ENCODE data around the gene PTGFRN. TPM values are rescaled to one million over a fixed set of nuclear protein-coding genes. Genes with fewer than 3 reads are reported as not detected.

Gene PTGFRN
- total RNA-seq, 1 donor: 40.2 TPM

DNA sequence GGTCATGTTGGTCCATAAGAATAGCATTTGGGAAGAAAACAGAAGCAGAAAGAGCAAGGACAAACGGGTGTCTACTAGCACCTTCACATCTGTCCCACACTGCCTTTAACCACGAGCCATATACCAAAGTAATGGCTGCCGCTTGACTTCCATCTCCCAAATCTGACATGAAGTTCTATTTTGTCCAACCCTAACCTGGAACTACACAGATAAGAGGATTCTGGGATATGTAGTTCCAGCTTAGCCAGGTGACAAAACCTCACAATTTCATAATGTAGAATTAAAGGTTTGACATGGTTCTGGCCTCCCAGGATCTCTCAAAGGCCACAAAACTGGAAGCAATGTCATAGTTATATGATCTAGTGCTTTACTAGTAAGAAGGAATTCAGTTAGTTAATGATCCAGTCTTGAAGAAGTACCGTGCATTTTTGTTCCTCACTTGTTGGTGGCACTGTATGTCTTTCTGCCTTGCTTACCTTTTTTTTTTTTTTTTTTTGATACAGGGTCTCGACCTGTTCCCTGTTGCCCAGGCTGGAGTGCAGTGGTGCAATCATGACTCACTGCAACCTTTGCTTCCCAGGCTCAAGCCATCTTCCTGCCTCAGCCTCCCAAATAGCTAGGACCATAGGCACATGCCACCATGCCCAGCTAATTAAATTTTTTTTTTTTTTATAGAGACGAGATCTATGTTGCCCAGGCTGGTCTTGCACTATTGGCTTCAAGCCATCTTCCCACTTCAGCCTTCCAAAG is 17.5 kb downstream of the PTGFRN start:
- H3K9me3 ChIP-seq (ENCODE audit: low read depth, low read length): no peaks in the 10 kb centered on the region
- H3K36me3 ChIP-seq (ENCODE audit: insufficient read depth, low read length): no peaks in the 10 kb centered on the region
- no peak overlapping the region for H3K27ac ChIP-seq (ENCODE audit: low read depth, low read length)
- TF ChIP-seq, protein P1, sequence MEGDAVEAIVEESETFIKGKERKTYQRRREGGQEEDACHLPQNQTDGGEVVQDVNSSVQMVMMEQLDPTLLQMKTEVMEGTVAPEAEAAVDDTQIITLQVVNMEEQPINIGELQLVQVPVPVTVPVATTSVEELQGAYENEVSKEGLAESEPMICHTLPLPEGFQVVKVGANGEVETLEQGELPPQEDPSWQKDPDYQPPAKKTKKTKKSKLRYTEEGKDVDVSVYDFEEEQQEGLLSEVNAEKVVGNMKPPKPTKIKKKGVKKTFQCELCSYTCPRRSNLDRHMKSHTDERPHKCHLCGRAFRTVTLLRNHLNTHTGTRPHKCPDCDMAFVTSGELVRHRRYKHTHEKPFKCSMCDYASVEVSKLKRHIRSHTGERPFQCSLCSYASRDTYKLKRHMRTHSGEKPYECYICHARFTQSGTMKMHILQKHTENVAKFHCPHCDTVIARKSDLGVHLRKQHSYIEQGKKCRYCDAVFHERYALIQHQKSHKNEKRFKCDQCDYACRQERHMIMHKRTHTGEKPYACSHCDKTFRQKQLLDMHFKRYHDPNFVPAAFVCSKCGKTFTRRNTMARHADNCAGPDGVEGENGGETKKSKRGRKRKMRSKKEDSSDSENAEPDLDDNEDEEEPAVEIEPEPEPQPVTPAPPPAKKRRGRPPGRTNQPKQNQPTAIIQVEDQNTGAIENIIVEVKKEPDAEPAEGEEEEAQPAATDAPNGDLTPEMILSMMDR (IDR thresholded peaks at IDR 0.05; ENCODE audit: extremely low read depth, low read depth, low read length): no peak
- no peak overlapping the region for H3K4me2 ChIP-seq (ENCODE audit: insufficient read depth, low read length)
- H4K20me1 ChIP-seq (ENCODE audit: insufficient read depth, low read length): no peaks in the 10 kb centered on the region
- DNase-seq (ENCODE audit: insufficient read length, low spot score, missing footprints): no peak
- H3K4me3 ChIP-seq (ENCODE audit: insufficient read depth, low read length): no peak overlapping the region
- no peaks in the 10 kb centered on the region for H3K27me3 ChIP-seq (ENCODE audit: insufficient read depth, low read length)
- no peak overlapping the region for H2AFZ ChIP-seq (ENCODE audit: low read length)
- H3K79me2 ChIP-seq (ENCODE audit: insufficient read depth, low read length): no peaks in the 10 kb centered on the region
- peaks cover 3% of the 10 kb centered on the region for H3K4me1 ChIP-seq (ENCODE audit: insufficient read depth, low read length)

DNA sequence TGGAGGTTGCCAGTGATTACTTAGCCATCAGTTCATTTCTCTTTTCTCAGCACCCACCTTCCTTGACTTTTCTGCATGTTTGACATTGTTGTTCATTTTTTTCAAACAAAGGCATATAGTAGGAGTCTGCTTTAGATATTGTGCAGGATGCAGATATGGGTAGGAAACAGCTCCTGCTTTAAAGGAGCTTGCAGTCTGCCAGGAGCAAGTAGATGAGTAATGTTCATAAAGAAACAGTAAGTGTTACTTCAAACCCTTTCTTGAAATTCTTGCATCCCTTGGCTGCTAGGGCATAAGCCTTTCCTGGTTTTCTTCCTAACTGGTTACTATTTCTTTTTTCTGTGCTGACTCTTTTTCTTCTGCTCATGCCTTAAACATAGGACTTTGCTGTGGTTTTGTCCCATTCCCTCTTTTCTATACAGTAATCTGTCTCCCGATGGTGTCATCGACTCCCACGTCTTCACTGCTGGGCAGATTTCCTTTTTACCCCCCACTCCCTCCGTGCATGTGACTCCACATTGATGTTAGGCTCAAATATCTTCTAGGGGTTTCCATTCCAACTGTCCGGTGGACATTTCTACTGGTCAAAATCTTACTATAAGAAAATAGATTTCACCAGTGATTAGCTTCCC is 20.4 kb downstream of the PTGFRN start:
- H3K4me2 ChIP-seq (ENCODE audit: insufficient read depth, low read length): no peak overlapping the region
- no peak overlapping the region for H2AFZ ChIP-seq (ENCODE audit: low read length)
- no peaks in the 10 kb centered on the region for H3K36me3 ChIP-seq (ENCODE audit: insufficient read depth, low read length)
- no peak overlapping the region for H3K27ac ChIP-seq (ENCODE audit: low read depth, low read length)
- H3K9me3 ChIP-seq (ENCODE audit: low read depth, low read length): no peaks in the 10 kb centered on the region
- H4K20me1 ChIP-seq (ENCODE audit: insufficient read depth, low read length): no peaks in the 10 kb centered on the region
- no peaks in the 10 kb centered on the region for H3K27me3 ChIP-seq (ENCODE audit: insufficient read depth, low read length)
- H3K79me2 ChIP-seq (ENCODE audit: insufficient read depth, low read length): no peaks in the 10 kb centered on the region
- TF ChIP-seq, protein P1 (IDR thresholded peaks at IDR 0.05; ENCODE audit: extremely low read depth, low read depth, low read length): no peak
- H3K4me1 ChIP-seq (ENCODE audit: insufficient read depth, low read length): peaks cover 3% of the 10 kb centered on the region
- no peak overlapping the region for H3K4me3 ChIP-seq (ENCODE audit: insufficient read depth, low read length)
- no peak for DNase-seq (ENCODE audit: insufficient read length, low spot score, missing footprints)

DNA sequence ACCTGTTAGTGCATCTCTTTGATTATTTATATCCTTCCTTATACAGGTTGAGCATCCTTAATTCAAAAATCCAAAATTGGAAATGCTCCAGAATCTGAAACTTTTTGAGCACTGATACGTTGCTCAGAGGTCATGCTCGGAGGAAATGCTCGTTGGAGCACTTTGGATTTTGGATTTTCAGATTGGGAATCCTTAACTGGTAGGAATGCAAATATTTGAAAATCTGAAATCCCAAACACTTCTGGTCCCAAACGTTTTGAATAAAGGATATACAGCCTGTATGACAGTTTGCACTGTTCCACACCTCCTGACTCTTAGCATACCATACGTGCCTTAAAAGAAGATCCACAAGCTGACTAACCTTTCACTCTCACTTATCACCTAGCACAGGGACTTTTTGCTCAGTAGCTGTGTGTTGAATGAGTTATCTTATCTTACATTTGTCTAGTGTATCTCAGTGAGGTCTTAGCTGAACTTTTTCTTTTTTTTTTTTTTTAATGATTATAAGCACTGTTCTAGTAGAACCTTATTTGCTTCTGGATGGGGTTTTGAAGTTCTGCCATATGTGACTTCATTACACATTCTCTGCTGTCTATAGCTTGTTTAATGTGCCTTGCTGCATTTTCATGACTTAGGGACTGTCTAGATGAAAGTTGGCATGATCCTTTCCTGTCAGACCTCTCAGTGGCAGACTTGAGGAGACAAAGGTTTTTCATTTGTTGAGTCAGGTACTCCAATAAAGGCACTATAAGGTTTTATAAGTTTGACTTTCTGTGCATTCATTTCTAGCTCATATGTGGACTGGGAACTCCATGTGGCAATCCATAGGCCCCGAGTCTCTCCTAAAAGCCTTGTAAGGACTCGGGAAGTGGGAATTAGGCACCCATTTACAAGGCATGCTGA is 21.6 kb downstream of the PTGFRN start:
- Histone ChIP-seq H3K79me2 (ENCODE audit: insufficient read depth, low read length) (no peaks in the 10 kb centered on the region), H4K20me1 (ENCODE audit: insufficient read depth, low read length) (no peaks in the 10 kb centered on the region), H3K4me2 (ENCODE audit: insufficient read depth, low read length) (no peak overlapping the region), H3K27ac (ENCODE audit: low read depth, low read length) (no peak overlapping the region), H2AFZ (ENCODE audit: low read length) (no peak overlapping the region), H3K4me3 (ENCODE audit: insufficient read depth, low read length) (no peak overlapping the region), H3K9me3 (ENCODE audit: low read depth, low read length) (no peaks in the 10 kb centered on the region), H3K27me3 (ENCODE audit: insufficient read depth, low read length) (no peaks in the 10 kb centered on the region), H3K4me1 (ENCODE audit: insufficient read depth, low read length) (peaks cover 3% of the 10 kb centered on the region), H3K36me3 (ENCODE audit: insufficient read depth, low read length) (no peaks in the 10 kb centered on the region)
- no peak for DNase-seq (ENCODE audit: insufficient read length, low spot score, missing footprints)
- TF ChIP-seq, protein P1 (IDR thresholded peaks at IDR 0.05; ENCODE audit: extremely low read depth, low read depth, low read length): no peak

Measured in osteoblast (primary cell).